ENCODE data around the gene KRT8. TPM values are rescaled to one million over a fixed set of nuclear protein-coding genes. Genes with fewer than 3 reads are reported as not detected.

The KRT8 gene
- total RNA-seq, 4 donors from 2014 or later, result 92.8 to 1,088 (median 251) TPM

DNA sequence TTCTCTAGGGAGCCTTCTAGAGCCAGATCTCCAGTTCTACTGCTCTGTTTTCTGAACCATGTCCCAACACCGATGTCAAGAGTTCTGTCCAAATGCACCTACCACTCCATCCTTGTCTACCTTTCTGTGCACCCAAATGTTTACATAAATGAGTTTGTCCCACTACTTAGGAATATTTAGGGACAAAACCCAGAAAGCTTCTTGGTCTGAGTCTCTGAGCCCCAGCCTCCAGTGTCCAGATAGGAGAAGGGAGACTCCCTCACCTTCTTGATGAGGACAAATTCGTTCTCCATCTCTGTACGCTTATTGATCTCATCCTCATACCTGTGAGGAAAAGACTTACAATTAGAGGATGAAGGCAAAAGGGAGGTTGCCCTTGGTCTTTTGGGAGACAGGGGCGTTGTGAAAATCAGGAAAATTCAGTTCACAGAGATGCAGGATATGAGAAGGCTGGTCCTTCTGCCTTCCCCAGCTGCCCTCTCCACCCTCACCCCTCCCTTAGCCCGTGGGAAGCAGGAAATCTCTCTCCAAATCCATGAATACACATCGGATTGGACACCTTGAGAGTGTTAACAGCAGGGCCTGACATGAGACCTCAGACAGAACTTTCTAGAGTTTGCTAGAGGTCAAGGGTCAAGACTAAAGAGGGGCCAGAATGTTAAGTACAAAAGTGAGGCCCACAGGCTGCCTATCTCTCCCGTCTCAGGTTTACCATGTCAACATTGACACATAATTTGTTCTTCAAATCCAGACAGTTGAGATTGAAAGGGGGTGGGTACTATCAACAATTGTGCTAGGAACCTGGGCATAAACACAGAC is 3.8 kb downstream of the KRT8 start:
- TF ChIP-seq, protein P1, sequence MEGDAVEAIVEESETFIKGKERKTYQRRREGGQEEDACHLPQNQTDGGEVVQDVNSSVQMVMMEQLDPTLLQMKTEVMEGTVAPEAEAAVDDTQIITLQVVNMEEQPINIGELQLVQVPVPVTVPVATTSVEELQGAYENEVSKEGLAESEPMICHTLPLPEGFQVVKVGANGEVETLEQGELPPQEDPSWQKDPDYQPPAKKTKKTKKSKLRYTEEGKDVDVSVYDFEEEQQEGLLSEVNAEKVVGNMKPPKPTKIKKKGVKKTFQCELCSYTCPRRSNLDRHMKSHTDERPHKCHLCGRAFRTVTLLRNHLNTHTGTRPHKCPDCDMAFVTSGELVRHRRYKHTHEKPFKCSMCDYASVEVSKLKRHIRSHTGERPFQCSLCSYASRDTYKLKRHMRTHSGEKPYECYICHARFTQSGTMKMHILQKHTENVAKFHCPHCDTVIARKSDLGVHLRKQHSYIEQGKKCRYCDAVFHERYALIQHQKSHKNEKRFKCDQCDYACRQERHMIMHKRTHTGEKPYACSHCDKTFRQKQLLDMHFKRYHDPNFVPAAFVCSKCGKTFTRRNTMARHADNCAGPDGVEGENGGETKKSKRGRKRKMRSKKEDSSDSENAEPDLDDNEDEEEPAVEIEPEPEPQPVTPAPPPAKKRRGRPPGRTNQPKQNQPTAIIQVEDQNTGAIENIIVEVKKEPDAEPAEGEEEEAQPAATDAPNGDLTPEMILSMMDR (IDR thresholded peaks at IDR 0.05), result no peak
- no peak for DNase-seq (ENCODE audit: low spot score)
- no peak for ATAC-seq (ENCODE audit: low FRiP score)

DNA sequence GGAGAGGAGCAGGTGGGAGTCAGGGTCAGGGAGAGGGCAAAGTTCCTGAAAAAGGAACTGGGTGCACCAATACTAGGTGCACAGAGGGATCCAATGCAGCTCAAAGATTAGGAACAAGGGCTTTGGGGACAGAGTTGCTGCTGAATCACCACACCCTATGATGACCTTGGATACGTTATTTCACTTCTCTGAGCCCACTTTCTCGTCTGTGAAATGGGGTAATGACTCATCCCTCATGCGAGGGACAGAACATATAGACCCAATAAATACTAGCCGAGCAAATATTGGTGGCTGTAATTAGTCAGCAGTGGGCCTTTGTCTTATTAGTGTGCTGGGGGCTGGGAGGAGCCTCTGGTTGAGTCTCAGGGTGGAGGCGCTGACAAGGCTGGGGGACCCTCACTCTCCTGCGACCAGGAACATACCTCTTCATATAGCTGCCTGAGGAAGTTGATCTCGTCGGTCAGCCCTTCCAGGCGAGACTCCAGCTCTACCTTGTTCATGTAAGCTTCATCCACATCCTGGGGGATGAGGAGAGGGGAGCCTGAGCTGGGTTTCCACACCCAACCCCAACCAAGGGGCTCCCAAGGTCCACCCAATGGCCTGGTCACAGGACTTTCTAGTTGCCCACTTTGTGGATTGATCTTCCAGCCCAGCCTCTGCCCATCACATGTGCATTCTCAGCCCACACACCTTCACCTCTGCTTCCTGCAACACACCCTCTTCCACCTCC is 4.5 kb downstream of the KRT8 start:
- DNase-seq (ENCODE audit: low spot score) (no peak), ATAC-seq (ENCODE audit: low FRiP score) (no peak)
- TF ChIP-seq, protein P1 (IDR thresholded peaks at IDR 0.05), result no peak

DNA sequence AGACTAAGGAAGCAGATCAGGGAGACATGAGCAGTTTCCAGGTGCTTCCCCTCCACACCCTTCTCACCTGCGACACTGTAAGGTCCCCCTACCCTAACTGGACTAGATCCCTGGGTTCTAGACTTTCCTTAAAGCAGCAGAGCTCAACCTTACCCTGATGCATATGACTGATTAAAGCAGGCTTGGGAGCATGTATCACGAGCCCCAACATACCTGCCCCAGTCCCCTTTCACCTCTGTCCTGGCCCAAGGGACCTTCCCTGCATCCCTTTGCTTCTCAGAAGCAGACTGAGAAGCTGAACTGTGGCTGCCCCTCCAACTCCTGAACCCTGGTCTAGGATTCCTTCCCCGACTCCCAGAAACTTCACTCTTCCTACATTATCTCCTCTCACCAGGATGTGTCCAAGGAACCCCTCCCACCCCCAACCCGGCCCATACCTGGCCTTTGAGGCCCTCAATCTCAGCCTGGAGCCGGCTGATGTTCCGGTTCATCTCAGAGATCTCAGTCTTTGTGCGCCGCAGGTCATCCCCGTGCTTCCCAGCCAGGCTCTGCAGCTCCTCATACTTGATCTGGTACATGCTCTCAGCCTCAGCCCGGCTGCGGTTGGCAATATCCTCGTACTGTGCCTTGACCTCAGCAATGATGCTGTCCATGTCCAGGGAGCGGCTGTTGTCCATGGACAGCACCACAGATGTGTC is 5.4 kb downstream of the KRT8 start:
- ATAC-seq (ENCODE audit: low FRiP score), result no peak
- no peak for DNase-seq (ENCODE audit: low spot score)
- TF ChIP-seq, protein P1 (IDR thresholded peaks at IDR 0.05), result no peak

- ATAC-seq (ENCODE audit: low FRiP score) (peak; percentile 35), DNase-seq (ENCODE audit: low spot score) (no peak)
- TF ChIP-seq, protein P1 (IDR thresholded peaks at IDR 0.05), result no peak
Observed at GRCh38 chr12:52896190-52897100, 8.4 kb downstream of the KRT8 start.

- no peak for DNase-seq (ENCODE audit: low spot score)
- peak; percentile 63 for ATAC-seq (ENCODE audit: low FRiP score)
- TF ChIP-seq, protein P1 (IDR thresholded peaks at IDR 0.05), result no peak
Observed at GRCh38 chr12:52895726-52896189, 9.1 kb downstream of the KRT8 start.

- TF ChIP-seq, protein P1 (IDR thresholded peaks at IDR 0.05), result no peak
- DNase-seq (ENCODE audit: low spot score) (no peak), ATAC-seq (ENCODE audit: low FRiP score) (no peak)
Observed at GRCh38 chr12:52892974-52893373, 11.9 kb downstream of the KRT8 start.

Measured in omental fat pad (tissue), 4 donors.